GM19438 (cell line): ENCODE measurements around the gene DYSF.

Experiments
- ATAC-seq: cut with Tn5 transposase; IDR thresholded peaks from one replicate; pipeline ENCODE4 v1.9.1; 2021; ENCODE audit warnings: low read depth; ENCODE audit not compliant: unreplicated experiment

Gene DYSF

GRCh38 chr2:71683070-71683469 lies 229.7 kb downstream of the DYSF start:
- no peak for ATAC-seq

GRCh38 chr2:71683666-71684065 lies 230.3 kb downstream of the DYSF start:
- no peak for ATAC-seq

- ATAC-seq: no peak
These were observed 231.1 kb downstream of the DYSF start for GRCh38 chr2:71684226-71685072.

GRCh38 chr2:71685073-71685848 lies 231.9 kb downstream of the DYSF start:
- no peak for ATAC-seq

GRCh38 chr2:71685941-71686611 lies 232.7 kb downstream of the DYSF start:
- ATAC-seq: no peak

- no peak for ATAC-seq
These were observed 233.4 kb downstream of the DYSF start for GRCh38 chr2:71686781-71687180.

GRCh38 chr2:71687412-71687811 lies 234.1 kb downstream of the DYSF start:
- ATAC-seq: no peak

GRCh38 chr2:71688530-71688929 lies 235.2 kb downstream of the DYSF start:
- ATAC-seq: no peak

GRCh38 chr2:71689393-71689792 lies 236.0 kb downstream of the DYSF start:
- ATAC-seq: no peak

GRCh38 chr2:71689968-71690834 lies 236.8 kb downstream of the DYSF start:
- no peak for ATAC-seq

- no peak for ATAC-seq
These were observed 237.6 kb downstream of the DYSF start for GRCh38 chr2:71690876-71691475.

- ATAC-seq: no peak
These were observed 238.5 kb downstream of the DYSF start for GRCh38 chr2:71691747-71692441.

- no peak for ATAC-seq
These were observed 239.4 kb downstream of the DYSF start for GRCh38 chr2:71692621-71693277.

GRCh38 chr2:71693286-71694270 lies 240.2 kb downstream of the DYSF start:
- ATAC-seq: no peak

GRCh38 chr2:71694501-71695234 lies 241.3 kb downstream of the DYSF start:
- no peak for ATAC-seq

GRCh38 chr2:71695235-71696120 lies 242.1 kb downstream of the DYSF start:
- no peak for ATAC-seq
